NCI-H748 (cell line): Measurements from ENCODE around the gene DLGAP1.

Source experiments
- DNase-seq: peaks from one replicate; lab custom pipeline; 2025; ENCODE audit not compliant: unreplicated experiment; lab: John Stamatoyannopoulos, UW

Gene DLGAP1

GRCh38 chr18:4181882-4182568, 273.1 kb downstream of the DLGAP1 start:
- no peak for DNase-seq

- DNase-seq = no peak
Observed at GRCh38 chr18:4181086-4181485, 274.0 kb downstream of the DLGAP1 start.

- DNase-seq = no peak
Observed at GRCh38 chr18:4172196-4173100, 282.7 kb downstream of the DLGAP1 start.

- DNase-seq = no peak
Observed at GRCh38 chr18:4157352-4157751, 297.8 kb downstream of the DLGAP1 start.

- no peak for DNase-seq
Observed at GRCh38 chr18:4146797-4147196, 308.3 kb downstream of the DLGAP1 start.

- DNase-seq = no peak
Observed at GRCh38 chr18:4144201-4144600, 310.9 kb downstream of the DLGAP1 start.

- no peak for DNase-seq
Observed at GRCh38 chr18:4143585-4143984, 311.5 kb downstream of the DLGAP1 start.

- no peak for DNase-seq
Observed at GRCh38 chr18:4142876-4143275, 312.2 kb downstream of the DLGAP1 start.

GRCh38 chr18:4134700-4135099, 320.4 kb downstream of the DLGAP1 start:
- DNase-seq = no peak

- DNase-seq = peak; percentile 11
Observed at GRCh38 chr18:4130734-4131719, 324.1 kb downstream of the DLGAP1 start.

GRCh38 chr18:4126939-4127338, 328.2 kb downstream of the DLGAP1 start:
- no peak for DNase-seq

- no peak for DNase-seq
Observed at GRCh38 chr18:4125627-4126230, 329.4 kb downstream of the DLGAP1 start.

- DNase-seq = no peak
Observed at GRCh38 chr18:4125224-4125623, 329.9 kb downstream of the DLGAP1 start.

- DNase-seq = no peak
Observed at GRCh38 chr18:4119813-4120212, 335.3 kb downstream of the DLGAP1 start.

GRCh38 chr18:4119127-4119648, 335.9 kb downstream of the DLGAP1 start:
- DNase-seq = no peak

- no peak for DNase-seq
Observed at GRCh38 chr18:4108016-4108415, 347.1 kb downstream of the DLGAP1 start.

- no peak for DNase-seq
Observed at GRCh38 chr18:4107049-4107467, 348.0 kb downstream of the DLGAP1 start.

- DNase-seq = peak; percentile 52
Observed at GRCh38 chr18:4106407-4107033, 348.6 kb downstream of the DLGAP1 start.

GRCh38 chr18:4102901-4103300, 352.2 kb downstream of the DLGAP1 start:
- DNase-seq = no peak

GRCh38 chr18:4101009-4101408, 354.1 kb downstream of the DLGAP1 start:
- no peak for DNase-seq
